Epithelial cell of proximal tubule (primary cell): ENCODE data around the gene UST. TPM values are rescaled to one million over a fixed set of nuclear protein-coding genes. Genes with fewer than 3 reads are reported as not detected.

ENCODE experiments used
- DNase-seq: peaks from one replicate; pipeline ENCODE4 v3.0.0-alpha.2; 2011; ENCODE audit warnings: low read depth
- H3K4me3 ChIP-seq: 2 replicates; pipeline ENCODE4 v1.5.1; 2011; ENCODE audit warnings: low read depth, mild to moderate bottlenecking, low read length
- total RNA-seq: library from RNA; depleted of rRNA; stranded (reverse); fragments of >200 nt; gene quantifications from 2 replicates; pipeline ENCODE4 v1.2.3, GENCODE V29; 2015
- TF ChIP-seq, protein P1 (sequence below): conservative IDR thresholded peaks from 2 replicates; pipeline ENCODE4 v1.5.1; 2012; ENCODE audit warnings: low read depth, mild to moderate bottlenecking, low read length

UST gene
- total RNA-seq, 1 donor from 2014 or later = 1.1 TPM

DNA sequence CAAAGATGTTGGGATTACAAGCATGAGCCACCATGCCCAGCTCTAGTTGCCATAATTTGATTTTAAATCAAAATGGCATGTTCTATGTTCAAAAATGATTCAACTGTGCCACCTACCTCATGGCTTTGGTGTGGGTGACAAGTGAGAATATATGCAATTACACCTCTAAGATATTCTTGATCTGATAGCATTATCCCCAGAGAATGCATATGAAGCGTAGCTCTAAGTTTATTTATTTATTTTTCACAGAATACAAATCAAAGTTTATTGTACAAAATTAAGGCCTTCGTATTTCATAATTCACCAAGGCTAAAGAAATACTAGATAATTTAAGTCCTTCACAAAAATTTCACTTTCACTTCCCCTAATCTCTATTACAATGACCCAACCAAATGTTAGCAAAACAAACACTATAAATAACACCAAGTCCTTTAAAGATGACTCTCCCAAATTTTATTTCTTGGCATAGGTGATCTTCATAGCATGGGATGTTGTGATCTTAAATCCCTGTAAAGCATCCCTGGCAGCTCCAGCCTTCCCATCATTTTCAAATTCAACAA is 364.8 kb downstream of the UST start:
- no peak overlapping the region for H3K4me3 ChIP-seq
- DNase-seq = no peak
- TF ChIP-seq, protein P1, sequence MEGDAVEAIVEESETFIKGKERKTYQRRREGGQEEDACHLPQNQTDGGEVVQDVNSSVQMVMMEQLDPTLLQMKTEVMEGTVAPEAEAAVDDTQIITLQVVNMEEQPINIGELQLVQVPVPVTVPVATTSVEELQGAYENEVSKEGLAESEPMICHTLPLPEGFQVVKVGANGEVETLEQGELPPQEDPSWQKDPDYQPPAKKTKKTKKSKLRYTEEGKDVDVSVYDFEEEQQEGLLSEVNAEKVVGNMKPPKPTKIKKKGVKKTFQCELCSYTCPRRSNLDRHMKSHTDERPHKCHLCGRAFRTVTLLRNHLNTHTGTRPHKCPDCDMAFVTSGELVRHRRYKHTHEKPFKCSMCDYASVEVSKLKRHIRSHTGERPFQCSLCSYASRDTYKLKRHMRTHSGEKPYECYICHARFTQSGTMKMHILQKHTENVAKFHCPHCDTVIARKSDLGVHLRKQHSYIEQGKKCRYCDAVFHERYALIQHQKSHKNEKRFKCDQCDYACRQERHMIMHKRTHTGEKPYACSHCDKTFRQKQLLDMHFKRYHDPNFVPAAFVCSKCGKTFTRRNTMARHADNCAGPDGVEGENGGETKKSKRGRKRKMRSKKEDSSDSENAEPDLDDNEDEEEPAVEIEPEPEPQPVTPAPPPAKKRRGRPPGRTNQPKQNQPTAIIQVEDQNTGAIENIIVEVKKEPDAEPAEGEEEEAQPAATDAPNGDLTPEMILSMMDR = no peak

DNA sequence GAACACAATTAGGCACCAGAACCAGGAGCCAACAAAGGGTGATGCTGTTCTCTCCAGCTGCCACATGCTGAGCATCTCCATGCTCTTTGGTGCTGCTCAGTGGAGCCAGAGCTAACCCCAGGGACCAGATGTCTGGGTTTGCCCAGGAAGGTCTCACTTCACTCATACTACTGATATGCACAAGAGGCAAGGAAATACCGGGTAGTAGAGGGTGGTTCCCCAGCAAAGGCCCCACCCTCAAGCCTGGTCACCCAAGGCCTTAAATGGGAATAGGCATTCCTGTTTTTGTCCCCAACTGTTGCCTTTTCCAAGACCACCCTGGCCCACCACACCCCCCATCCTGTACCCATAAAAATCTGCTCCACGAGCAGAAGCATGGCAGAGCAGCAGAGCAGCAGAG is 366.1 kb downstream of the UST start:
- DNase-seq = no peak
- TF ChIP-seq, protein P1 = no peak
- H3K4me3 ChIP-seq = no peak overlapping the region

DNA sequence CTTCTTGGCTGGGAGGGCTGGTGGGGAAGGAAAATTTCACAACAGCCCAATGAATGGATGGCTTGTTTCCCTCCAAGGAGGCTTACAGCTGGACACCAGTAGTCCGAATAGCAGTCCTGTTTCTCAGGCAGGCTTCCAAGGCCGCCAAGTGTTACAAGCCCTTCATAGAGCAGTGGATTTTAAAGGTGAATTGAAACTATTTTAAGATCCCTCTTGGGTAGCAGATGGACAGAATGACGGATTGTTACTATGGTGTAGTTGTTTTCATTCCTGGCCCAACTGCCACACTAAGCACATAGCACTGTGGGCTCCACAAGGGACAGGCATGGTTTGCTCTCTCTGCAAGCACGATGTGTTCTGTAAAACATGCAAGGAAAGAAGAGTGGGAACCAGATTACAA is 367.3 kb downstream of the UST start:
- H3K4me3 ChIP-seq = no peak overlapping the region
- TF ChIP-seq, protein P1 = no peak
- no peak for DNase-seq

DNA sequence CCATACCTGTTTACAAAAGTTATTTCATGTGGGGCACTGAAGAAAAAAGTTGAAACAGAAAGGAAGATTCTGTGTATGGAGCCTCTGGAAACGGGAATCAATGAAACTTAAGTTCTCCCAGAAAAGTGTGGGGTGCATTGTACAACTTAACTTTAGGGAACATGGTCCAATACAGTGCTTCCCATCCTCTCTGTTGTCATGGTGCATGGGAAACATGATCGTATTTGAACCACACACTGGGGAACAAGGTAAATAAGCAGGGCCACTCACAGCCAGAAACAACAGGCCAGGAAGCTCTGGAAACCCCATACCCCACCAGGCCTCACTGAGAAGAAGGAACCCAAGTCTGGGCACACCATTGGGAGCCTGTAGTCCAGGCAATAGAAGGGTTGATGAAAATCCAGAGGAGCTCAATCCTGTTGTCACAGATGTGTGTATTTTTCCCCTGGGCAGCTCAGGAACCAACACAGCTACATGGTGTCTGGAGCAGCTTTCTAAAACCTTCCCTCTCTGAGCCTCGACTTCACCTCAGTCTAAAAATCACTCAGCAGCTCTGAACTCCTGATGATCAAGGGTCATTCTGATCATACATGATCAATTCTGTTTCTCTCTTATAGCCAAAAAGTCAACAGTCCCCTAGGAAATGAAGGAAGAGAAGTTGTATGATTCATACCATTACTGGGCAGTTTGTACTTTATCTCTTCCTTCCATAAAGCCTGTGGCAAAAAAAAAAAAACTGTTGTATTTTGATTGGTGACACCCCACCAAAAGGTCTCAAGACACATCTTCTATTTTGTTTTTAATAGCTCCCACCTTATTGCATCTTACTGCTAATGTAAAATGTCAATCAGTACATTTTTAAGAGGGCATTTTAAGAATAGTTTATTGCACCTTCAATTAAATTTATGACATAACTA is 372.2 kb downstream of the UST start:
- no peak overlapping the region for H3K4me3 ChIP-seq
- TF ChIP-seq, protein P1 = no peak
- DNase-seq = no peak

DNA sequence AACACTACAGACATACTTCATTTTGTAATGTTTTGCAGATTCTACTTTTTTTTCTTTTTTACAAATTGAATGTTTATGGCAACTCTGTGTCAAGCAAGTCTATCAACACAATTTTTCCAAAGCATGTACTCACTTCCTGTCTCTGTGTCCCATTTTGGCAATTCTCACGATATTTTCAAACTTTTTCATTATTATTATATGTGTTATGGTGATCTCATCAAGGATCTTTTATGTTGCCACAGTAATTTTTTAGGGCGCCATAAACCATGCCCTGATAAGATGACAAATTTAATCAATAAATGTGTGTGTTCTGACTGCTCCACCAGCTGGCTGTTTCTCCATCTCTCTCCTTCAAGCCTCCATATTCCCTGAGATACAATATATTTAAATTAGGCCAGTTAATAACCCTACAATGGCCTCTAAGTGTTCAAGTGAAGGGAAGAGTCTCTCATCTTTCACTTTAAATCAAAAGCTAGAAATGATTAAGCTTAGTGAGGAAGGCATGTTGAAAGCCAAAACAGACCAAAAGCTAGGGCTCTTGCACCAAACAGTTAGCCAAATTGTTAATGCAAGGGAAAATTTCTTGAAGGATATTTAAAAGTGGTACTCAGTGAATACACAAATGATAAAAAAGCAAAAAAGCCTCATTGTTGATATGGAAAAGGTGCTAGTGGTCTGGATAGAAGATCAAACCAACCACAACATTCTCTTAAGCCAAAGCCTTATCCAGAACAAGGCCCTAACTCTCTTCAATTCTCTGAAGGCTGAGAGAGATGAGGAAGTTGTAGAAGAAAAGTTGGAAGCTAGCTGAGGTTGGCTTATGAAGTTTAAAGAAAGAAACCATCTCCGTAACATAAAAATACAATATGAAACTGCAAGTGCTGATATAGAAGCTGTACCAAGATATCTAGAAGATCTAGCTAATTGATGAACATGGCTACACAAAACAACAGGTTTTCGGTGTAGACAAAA is 376.3 kb downstream of the UST start:
- H3K4me3 ChIP-seq = no peak overlapping the region
- DNase-seq = no peak
- TF ChIP-seq, protein P1 = no peak

DNA sequence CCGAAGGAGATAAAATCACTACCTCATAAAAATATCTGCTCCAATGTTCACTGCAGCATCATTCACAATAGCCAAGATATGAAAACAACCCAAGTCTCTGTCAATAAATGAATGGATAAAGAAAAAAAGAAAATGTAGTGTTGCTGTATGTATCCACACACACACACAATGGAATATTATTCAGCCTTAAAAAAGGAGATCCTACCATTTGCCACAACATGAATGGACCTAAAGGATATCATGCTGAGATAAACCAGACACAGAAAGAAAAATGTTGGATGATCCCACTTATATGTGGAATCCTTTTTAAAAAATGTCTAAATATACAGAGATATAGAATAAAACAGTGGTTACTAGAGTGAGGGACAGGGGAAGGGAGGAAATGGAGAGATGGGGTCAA is 378.5 kb downstream of the UST start:
- TF ChIP-seq, protein P1 = no peak
- no peak for DNase-seq

More for the DNA sequence above, 378.5 kb downstream of the UST start:
- no peak overlapping the region for H3K4me3 ChIP-seq
